COLO668 (cell line): ENCODE measurements around the gene ZDHHC24.

ENCODE experiments used
- DNase-seq: peaks from one replicate; lab custom pipeline; 2025; ENCODE audit not compliant: unreplicated experiment; lab: John Stamatoyannopoulos, UW

Gene ZDHHC24

GRCh38 chr11:66505276-66505816, 40.5 kb downstream of the ZDHHC24 start:
- DNase-seq: no peak

GRCh38 chr11:66498506-66498905, 47.3 kb downstream of the ZDHHC24 start:
- no peak for DNase-seq

GRCh38 chr11:66497206-66497605, 48.6 kb downstream of the ZDHHC24 start:
- no peak for DNase-seq

GRCh38 chr11:66495401-66495854, 50.4 kb downstream of the ZDHHC24 start:
- DNase-seq: peak; percentile 21

GRCh38 chr11:66494935-66495334, 50.9 kb downstream of the ZDHHC24 start:
- no peak for DNase-seq

GRCh38 chr11:66494458-66494857, 51.4 kb downstream of the ZDHHC24 start:
- DNase-seq: no peak

GRCh38 chr11:66493130-66493529, 52.7 kb downstream of the ZDHHC24 start:
- DNase-seq: no peak

GRCh38 chr11:66492161-66492865, 53.5 kb downstream of the ZDHHC24 start:
- DNase-seq: peak; percentile 61

- peak; percentile 14 for DNase-seq
These were observed 54.4 kb downstream of the ZDHHC24 start for GRCh38 chr11:66491315-66491935.

- DNase-seq: peak; percentile 91
These were observed 56.2 kb downstream of the ZDHHC24 start for GRCh38 chr11:66489636-66490035.

- no peak for DNase-seq
These were observed 56.9 kb downstream of the ZDHHC24 start for GRCh38 chr11:66488957-66489356.

GRCh38 chr11:66484806-66485380, 61.0 kb downstream of the ZDHHC24 start:
- no peak for DNase-seq

GRCh38 chr11:66480117-66480938, 65.5 kb downstream of the ZDHHC24 start, which contains the start of gene DPP3:
DPP3 (plus strand) TSS chr11:66480434; CDS start chr11:66482201, 1,767 bp downstream.
- DNase-seq: peak; percentile 98

GRCh38 chr11:66479394-66480116, 66.3 kb downstream of the ZDHHC24 start:
- peak; percentile 81 for DNase-seq

- peak; percentile 44 for DNase-seq
These were observed 67.0 kb downstream of the ZDHHC24 start for GRCh38 chr11:66478729-66479393.

GRCh38 chr11:66477263-66478201, 68.3 kb downstream of the ZDHHC24 start:
- no peak for DNase-seq

- no peak for DNase-seq
These were observed 69.0 kb downstream of the ZDHHC24 start for GRCh38 chr11:66476841-66477251.

GRCh38 chr11:66476173-66476840, 69.5 kb downstream of the ZDHHC24 start:
- no peak for DNase-seq
